AG20443 (cell line): ENCODE measurements around the gene TPD52L1.

Source experiments
- DNase-seq: peaks from one replicate; pipeline ENCODE4 v3.0.0; 2012; ENCODE audit warnings: low spot score, mixed read lengths

TPD52L1 gene

DNA sequence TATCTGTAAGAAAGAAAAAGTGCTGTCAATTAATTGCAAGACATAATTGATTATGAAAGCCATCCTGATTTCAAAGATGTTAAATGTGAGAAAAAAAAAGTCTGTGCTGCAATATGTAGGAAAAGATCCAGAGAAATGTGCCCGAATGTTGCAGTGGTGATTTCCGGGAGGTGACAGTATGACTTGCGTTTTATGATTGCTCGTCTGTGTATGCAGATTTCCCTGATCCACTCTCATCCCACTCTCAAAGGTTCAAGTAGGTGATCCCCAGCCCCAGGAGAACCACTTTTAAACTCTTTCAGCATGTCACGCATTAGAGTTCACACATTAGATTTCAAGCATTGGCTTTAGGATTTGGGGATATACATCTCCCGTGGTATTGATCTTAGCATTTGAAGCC, 57.8 kb downstream of the TPD52L1 start:
- no peak for DNase-seq

DNA sequence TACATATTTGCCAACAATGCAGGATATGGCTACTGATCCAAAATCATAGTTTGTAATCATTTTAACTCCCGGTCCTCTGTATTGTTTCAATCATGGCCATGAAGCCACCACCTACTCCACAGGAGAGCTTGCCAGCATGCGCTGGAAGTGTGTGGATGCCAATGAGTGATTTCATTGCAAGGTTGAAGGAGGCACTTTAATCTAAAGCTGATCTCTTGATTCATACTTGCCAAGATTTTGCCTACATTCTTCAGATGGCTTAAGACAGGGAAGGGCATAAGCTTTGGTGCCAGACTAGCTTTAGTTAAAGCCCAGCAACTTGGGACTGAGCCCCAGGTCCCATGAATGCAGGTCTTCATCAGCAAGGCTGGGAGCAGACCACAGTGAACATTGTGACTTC, 58.8 kb downstream of the TPD52L1 start:
- no peak for DNase-seq

DNA sequence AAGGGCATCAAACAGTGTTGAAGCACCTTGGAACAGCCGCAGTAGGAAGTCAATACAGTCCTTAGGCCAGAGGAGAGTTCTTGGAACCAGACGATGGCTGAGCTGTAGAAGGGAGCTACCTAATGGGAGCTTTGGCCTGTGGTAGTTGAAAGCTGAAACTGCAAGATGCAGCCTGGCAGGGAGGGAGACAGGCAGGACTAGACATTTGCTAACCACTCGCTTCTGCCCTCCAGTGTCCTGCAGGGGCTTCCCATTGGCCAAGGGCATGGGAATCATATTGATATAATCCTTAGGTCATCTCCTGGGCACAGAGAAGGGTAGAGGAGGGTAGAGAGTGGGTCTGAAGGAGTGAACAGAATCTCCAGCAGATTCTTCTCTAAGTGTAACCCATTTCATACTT, 60.4 kb downstream of the TPD52L1 start:
- no peak for DNase-seq

GRCh38 chr6:125215252-125215819, 61.8 kb downstream of the TPD52L1 start:
- DNase-seq = no peak

DNA sequence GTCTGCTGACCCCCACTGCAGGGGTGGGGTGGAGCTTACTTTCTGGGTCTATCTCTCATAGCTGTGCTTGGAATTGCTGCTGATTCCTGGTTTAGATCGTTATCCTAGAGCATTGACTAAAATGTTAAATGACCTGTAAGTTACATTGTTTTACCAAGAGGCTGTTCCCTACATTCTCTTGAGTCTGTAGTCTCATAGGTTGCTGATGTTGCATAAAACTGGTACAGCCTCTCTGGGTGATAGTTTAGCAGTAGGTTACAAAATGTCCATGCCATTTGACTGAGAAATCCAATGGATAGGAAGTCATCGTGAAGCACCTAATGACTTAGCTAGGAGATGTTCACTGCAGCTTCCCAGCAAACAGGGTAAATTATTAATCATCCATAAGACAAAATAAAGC, 62.4 kb downstream of the TPD52L1 start:
- no peak for DNase-seq

DNA sequence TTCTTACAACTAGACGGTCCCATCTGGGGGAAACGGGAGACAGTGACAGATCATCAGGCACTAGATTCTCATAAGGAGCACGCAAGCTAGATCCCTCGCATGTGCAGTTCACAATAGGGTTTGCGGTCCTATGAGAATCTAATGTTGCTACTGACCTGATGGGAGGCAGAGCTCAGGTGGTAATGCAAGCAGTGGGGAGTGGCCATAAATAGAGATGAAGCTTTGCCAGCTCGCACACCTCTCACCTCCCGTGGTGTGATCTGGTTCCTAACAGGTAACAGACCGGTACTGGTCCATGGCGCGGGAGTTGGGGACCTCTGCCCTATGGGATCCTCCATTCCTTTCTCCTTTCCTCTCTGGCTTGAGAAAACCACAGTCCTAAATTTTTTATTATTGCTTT, 63.8 kb downstream of the TPD52L1 start:
- DNase-seq = no peak

DNA sequence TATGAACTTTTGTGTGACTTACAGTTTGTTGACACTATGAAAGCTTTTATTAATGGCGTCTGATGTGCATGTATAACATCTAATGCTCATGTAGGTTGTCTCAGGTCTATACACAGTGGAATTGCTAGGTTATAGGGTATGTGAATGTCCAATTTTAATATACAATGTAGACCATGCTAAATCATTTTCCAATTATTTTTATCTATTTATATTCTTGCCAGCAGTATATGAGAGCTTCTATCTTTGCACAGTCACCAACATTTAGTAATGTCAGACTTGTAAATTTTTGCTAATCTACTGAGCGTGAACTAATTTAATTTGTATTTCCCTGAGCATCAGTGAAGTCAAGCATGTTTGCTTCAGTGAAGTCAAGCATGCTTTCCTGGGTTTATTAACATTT, 64.4 kb downstream of the TPD52L1 start:
- DNase-seq = no peak

GRCh38 chr6:125219361-125219895, 65.9 kb downstream of the TPD52L1 start:
- no peak for DNase-seq

- peak; percentile 59 for DNase-seq
These were observed 67.1 kb downstream of the TPD52L1 start for GRCh38 chr6:125220712-125221111.

GRCh38 chr6:125222531-125223455, 69.2 kb downstream of the TPD52L1 start:
- no peak for DNase-seq

- peak; percentile 32 for DNase-seq
These were observed 70.8 kb downstream of the TPD52L1 start for GRCh38 chr6:125224231-125224861.

DNA sequence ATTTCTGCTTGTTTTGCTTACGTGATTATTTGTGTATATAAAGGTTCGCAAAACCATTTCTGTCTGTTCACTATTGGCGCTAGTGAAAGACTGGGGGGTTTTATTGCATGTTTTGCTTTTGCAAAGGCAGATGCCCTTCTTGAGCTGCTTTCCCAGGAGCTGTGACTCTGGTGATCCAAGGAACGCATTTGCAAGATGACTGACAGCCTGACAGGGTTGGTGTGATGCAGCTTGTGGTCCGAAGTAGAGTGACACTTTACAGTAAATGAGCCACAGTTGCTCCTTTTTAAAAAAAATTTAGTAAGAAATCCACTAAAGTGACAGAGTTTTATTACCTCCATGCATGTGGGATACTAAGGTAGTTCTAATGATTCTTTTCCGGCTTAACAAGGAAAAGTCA, 73.7 kb downstream of the TPD52L1 start:
- DNase-seq = no peak

GRCh38 chr6:125228981-125229479, 75.5 kb downstream of the TPD52L1 start:
- DNase-seq = no peak

GRCh38 chr6:125230674-125231073, 77.1 kb downstream of the TPD52L1 start:
- DNase-seq = no peak

- no peak for DNase-seq
These were observed 77.6 kb downstream of the TPD52L1 start for GRCh38 chr6:125231133-125231532.

DNA sequence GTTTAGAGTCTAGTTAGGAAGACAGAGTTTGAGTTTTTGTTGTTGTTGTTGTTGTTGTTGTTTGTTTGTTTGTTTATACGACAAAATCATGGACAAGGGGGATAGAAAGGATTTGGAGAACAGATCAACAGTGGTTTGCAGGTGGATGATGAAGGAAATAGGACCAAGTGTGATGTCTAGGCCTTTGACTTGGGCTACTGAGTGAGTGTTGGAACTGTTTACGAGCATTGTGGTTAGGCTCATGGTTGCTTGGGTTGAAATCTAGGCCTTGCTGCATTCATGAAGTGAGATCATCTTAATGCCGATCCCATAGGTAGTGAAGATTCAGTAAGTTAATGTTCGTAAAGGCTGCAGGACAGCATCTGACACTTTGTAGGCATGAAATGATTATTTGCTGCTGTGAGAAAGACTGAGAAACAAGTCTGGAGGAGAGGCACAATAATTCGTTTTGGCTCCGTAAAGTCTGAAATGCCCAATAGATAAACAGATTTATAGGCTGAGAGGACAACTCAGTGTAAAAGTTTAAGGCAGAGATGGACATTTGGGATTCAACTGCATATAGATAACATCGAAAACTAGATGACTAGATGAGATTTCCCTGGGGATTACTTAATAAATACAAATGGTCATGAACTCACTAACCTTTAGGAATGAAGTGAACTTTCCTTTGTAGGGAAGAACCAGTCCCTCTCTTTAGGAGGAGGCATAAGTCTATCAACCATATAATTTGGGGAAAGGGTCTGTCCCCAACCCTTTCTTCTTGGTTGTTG, 78.2 kb downstream of the TPD52L1 start:
- no peak for DNase-seq

- DNase-seq = peak; percentile 34
These were observed 78.9 kb downstream of the TPD52L1 start for GRCh38 chr6:125232466-125232865.

GRCh38 chr6:125233202-125233601, 79.6 kb downstream of the TPD52L1 start:
- DNase-seq = no peak

DNA sequence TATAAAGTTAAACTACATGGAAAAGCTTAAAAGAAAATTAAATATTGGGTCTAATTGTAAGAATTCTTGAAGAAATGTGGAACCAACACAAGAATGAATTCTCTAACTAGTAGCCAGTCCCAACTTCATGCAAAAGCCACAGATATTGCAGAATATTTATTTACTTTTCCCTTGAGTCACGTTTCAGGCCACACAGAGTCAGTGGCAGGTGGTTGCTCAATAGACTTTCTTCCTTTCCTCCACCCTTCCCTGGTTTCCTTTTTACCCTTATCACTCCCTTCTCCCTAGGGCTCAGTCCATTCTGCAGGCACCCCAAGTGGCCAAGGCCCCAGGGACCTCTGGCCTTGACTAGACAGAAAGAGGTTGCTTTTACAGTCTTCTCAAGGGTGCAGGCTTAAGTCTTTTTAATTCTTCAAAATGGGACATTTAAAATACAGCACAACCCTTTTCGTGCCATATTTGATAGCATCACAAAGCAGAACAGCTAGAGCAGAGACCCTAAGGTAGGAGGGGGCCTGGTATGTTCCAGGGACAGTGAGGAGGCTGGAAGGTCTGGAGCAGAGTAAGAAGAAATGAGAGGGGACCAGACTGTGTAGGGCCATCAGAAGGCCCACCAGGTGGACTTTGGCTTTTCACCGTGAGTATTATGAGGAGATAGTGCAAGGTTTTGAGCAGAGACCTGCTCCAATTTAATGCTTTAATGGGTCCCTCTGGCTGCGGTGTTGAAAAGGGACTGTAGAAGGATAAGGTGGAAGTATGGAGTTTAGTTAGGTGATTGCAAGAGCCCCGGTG, 83.2 kb downstream of the TPD52L1 start:
- peak; percentile 79 for DNase-seq

DNA sequence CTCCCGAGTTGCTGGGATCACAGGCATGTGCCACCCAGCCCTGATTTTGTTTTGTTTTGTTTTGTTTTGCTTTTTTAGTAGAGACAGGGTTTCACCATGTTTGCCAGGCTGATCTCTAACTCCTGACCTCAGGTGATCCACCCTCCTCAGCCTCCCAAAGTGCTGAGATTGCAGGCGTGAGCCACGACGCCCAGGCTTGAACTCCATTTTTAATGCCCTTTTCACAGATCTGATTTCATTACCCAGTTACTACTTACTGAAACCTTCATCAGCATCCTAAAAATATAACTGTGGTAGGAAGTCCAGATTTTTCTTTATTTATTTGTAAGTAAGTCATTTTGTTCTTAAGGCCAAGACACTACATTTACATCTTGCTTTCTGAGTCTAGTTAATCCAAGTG, 84.2 kb downstream of the TPD52L1 start:
- DNase-seq = no peak

DNA sequence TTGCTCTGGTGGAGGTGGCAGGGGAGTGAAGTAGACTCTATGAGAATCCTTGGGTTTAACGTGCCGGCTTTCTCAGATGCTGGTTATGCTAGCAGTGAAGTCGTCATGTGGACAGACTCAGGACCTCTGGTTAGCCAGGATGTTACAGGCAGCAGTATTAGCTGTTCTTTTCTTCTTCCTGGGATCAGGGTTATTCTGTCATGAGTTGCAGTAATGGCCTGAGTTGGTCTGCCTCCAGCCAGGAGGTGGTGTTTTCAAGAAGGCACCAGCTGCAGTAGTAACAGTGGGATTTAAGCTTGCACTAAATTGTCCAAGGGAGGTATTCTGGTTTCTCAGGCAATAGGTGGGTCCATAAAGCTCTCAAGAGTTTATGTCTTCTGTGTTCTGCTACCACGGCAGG, 91.5 kb downstream of the TPD52L1 start:
- no peak for DNase-seq
